Adipocyte (in vitro differentiated cells): ENCODE results near the gene EPDR1.
"Not testable (repeated sequence)": the region's sequence is repeated elsewhere in the genome, so short reads cannot be mapped to it uniquely, and the experiment has no call there.

Experiments used
- DNase-seq: peaks from one replicate; pipeline ENCODE4 v3.0.0-alpha.2; 2015; ENCODE audit warnings: low read depth
- H3K27me3 ChIP-seq: replicated peaks from 2 replicates; pipeline ENCODE4 v1.7.0; 2013; ENCODE audit warnings: mild to moderate bottlenecking, low read length, moderate library complexity; ENCODE audit not compliant: control insufficient read depth, insufficient read depth
- H3K36me3 ChIP-seq: 2 replicates; pipeline ENCODE4 v1.7.0; 2013; ENCODE audit warnings: low read length, mild to moderate bottlenecking, moderate library complexity; ENCODE audit not compliant: control insufficient read depth, insufficient read depth, severe bottlenecking
- H3K4me1 ChIP-seq: 2 replicates; pipeline ENCODE4 v1.7.0; 2013; ENCODE audit warnings: mild to moderate bottlenecking, low read length, moderate library complexity; ENCODE audit not compliant: control insufficient read depth, insufficient read depth
- H3K4me3 ChIP-seq: 2 replicates; pipeline ENCODE4 v1.7.0; 2013; ENCODE audit warnings: mild to moderate bottlenecking, low read length, moderate library complexity
- H3K9ac ChIP-seq: 2 replicates; pipeline ENCODE4 v1.7.0; 2013; ENCODE audit warnings: mild to moderate bottlenecking, low read length, moderate library complexity
- H3K9me3 ChIP-seq: 2 replicates; pipeline ENCODE4 v1.7.0; 2013; ENCODE audit warnings: mild to moderate bottlenecking, low read length, moderate library complexity; ENCODE audit not compliant: control insufficient read depth

EPDR1 gene

DNA sequence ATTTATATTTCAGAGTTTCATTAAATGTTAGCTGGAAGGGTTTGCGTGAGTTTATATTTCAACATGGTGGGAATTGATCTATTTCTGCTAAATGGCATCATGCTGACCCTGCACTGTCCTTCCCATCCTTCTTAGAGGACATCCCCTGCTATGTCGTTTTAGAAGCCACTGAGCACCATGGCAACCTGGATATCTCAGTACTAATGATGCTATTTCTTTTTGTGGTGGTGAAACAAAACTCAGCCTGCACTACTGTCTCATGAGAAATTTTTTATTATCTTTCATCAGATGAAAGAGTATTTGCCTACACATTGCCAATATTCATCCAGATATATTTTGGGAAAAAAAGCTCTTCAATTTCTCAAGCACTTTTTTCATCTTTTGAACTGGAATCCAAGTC, 12.1 kb downstream of the EPDR1 start:
- H3K9me3 ChIP-seq: peaks cover 3% of the 10 kb centered on the region
- peaks cover 6% of the 10 kb centered on the region for H3K36me3 ChIP-seq
- H3K9ac ChIP-seq: no peak overlapping the region
- no peak for DNase-seq
- no peaks in the 10 kb centered on the region for H3K27me3 ChIP-seq
- no peak overlapping the region for H3K4me3 ChIP-seq
- H3K4me1 ChIP-seq: peaks cover 43% of the 10 kb centered on the region

DNA sequence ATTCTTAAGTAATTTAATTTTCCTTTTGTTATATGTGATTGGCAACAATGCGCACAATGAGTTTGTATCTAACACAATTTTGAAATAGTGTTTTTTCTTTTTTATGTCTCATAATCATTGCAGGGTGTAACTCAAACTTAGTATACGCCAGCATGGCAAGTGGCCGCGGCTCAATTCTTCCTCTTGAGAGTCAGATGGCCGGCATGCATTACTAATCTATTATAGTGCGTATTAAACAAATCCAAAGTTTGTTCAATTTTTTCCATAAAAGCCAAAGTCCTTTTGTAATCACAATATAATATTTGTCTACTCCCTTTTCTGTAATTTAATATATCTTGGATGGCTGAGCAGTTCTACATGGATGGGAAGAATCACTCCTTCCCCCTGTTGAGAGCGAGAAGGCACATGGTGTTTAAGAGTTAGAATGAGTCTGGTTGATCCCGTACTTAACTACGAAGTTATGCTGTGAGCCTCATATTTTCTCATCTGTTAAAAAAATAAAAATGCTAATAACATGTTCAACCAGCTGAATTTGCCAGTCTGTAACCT, 12.7 kb downstream of the EPDR1 start:
- Histone ChIP-seq H3K36me3 (peaks cover 6% of the 10 kb centered on the region), H3K9ac (no peak overlapping the region), H3K4me1 (peaks cover 38% of the 10 kb centered on the region), H3K9me3 (peaks cover 3% of the 10 kb centered on the region), H3K27me3 (no peaks in the 10 kb centered on the region), H3K4me3 (no peak overlapping the region)
- DNase-seq: no peak

DNA sequence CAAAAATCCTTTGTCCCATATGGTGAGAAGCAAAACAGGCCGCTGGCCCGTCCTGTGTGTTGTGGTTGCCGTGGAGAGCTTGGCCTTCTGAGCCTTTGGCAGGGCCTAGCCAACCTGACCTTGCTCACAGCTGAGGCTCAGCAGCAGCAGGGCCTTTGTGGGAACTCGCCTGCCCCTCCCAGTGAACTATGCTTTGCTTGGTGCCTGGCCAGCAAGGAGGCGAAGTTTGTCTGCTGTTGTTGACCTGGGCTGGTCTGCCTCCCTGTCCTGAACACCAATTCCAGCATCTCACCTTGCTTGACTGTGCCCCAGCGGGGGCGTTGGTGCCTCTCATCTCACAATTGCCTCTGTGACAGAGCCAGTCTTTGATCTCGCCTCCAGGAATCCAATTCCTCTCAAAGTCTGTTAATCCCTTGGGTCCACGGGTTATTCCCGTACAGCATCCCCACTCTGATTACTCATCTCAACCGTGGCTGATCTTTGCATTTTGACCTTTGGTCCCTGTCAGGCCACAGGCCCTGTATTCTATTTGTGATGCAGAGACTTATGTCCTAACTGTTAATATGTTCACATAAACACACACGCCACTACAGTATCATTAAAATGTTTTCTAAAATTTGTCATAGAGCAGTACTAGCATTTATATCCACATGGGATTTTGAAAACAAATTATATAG, 22.6 kb downstream of the EPDR1 start:
- H3K9me3 ChIP-seq: peaks cover 4% of the 10 kb centered on the region
- H3K4me3 ChIP-seq: no peak overlapping the region
- H3K27me3 ChIP-seq: no peaks in the 10 kb centered on the region
- DNase-seq: no peak
- peak overlapping the region; percentile 50 for H3K9ac ChIP-seq
- H3K4me1 ChIP-seq: peaks cover 38% of the 10 kb centered on the region
- peaks cover 14% of the 10 kb centered on the region for H3K36me3 ChIP-seq

DNA sequence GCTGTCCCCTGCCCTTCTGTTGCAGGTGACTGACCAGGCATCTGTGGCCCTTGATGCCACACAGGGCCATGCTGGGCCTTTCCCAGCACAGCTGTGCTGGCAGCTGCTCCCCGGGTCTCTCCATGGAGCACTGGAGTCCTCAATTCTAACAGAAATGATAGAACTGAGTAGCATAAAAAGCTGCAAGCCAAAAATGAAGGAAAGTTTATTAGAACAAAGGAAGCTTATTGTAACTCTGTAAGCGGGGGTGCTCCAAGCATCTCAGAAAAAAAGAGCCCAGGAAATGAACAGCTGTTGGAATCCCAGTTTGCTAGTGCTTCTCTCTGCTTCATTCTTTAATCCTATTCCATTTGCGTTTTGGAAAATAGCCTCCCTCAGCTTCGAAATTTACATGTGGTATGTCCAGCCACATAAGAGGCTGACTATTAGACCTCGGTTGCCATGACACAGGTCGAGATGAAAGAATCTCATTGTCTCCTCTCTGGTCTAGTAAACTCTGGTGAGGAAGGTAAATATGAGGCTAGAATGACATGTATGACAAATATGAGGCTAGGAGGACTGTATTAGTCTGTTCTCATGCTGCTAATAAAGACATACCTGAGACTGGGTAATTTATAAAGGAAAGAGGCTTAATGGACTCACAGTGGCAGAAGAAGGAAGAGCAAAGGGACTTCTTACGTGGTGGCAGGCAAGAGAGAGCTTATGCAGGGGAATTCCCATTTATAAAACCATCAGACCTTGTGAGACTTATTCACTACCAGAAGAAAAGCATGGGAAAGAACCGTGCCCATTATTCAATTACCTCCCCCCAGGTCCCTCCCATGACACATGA, 23.7 kb downstream of the EPDR1 start:
- peaks cover 38% of the 10 kb centered on the region for H3K4me1 ChIP-seq
- no peak for DNase-seq
- H3K27me3 ChIP-seq: no peaks in the 10 kb centered on the region
- H3K9me3 ChIP-seq: no peaks in the 10 kb centered on the region
- H3K36me3 ChIP-seq: peaks cover 11% of the 10 kb centered on the region
- peak overlapping the region; percentile 50 for H3K9ac ChIP-seq
- H3K4me3 ChIP-seq: no peak overlapping the region

DNA sequence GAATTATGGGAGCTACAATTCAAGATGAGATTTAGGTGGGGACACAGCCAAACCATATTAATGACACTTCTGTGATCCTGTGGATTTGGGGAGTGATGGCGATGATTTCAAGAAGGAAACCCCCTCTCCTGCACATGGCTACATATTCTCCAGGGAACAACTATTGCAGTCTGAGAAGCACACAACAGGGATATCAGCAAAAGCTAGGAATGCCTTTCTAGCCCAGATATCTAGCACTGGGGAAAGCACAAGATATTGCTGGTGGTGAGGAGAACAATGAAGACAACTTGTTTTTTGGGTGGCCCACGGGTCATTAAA, 24.3 kb downstream of the EPDR1 start:
- DNase-seq: no peak
- Histone ChIP-seq H3K9me3 (no peaks in the 10 kb centered on the region), H3K4me3 (no peak overlapping the region), H3K36me3 (peaks cover 17% of the 10 kb centered on the region), H3K9ac (no peak overlapping the region), H3K27me3 (no peaks in the 10 kb centered on the region), H3K4me1 (peaks cover 38% of the 10 kb centered on the region)

DNA sequence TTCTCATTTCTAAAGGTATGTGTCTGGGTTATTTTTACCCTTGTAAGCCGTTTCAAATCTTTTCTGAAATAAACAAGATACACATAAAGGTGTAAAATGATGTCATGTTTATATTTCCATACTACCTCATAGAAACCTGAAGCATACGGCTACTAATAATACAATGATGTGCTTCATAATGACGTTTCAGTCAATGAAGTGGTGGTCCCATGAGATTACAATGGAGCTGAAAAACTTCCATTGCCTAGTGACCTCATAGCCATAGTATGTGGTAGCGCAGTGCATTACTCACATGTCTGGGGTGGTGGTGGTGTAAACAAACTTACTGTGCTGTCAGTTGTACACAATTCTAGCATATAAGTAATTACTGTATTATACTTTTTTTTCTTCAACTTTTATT, 24.9 kb downstream of the EPDR1 start:
- Histone ChIP-seq H3K27me3 (no peaks in the 10 kb centered on the region), H3K9me3 (no peaks in the 10 kb centered on the region), H3K4me1 (peaks cover 38% of the 10 kb centered on the region), H3K9ac (no peak overlapping the region), H3K4me3 (no peak overlapping the region), H3K36me3 (peaks cover 22% of the 10 kb centered on the region)
- no peak for DNase-seq

DNA sequence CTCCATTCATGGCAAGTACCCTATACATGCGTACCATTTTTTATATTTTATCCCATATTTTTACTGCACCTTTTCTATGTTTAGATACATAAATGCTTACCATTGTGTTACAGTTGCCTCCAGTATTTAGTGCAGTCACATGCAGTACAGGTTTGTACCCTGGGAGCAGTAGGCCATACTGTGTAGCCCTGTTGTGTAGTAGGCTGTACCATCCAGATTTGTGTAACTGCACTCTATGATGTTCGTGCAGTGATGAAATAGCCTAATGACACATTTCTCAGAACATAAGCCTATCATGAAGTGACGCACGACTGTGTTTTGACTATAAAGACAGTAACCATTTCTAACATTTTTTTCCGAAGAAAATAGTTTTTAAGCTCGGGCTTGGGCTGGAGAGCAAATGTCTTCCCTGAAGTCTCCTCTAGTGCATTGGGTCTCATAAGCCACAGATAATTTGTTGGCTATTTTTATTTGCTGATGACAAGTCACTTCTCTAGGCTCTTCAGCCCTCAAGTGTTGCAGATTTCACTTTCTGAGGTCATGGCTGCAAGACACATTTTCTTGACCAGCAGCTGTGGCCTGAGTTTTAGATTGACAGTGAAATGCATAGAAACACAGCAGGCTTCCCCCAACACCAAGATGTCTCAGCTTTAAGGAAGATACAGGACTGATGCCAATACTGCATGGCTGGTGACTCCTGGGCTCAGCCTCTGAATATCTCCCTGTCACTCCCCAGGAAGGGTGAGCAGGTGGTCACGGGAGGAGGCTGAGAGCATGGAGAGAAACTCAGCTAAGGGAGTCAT, 26.9 kb downstream of the EPDR1 start:
- no peak overlapping the region for H3K4me3 ChIP-seq

DNA sequence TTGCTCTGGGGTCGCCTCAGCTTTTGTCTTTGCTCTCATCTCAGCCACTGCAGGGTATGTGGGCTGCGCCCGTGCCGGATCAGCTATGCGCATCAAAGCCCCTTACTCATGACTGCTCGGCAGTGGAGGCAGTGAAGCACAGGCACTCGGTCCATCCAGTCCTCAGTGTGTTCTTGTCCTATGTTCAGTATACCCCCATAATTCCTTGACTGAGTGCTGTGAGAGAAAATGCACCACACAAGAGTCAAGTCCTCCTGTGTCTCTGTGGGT, 27.4 kb downstream of the EPDR1 start:
- Histone ChIP-seq H3K4me1 (peaks cover 28% of the 10 kb centered on the region), H3K36me3 (peaks cover 48% of the 10 kb centered on the region), H3K9me3 (no peaks in the 10 kb centered on the region), H3K4me3 (no peak overlapping the region), H3K9ac (no peak overlapping the region), H3K27me3 (no peaks in the 10 kb centered on the region)
- no peak for DNase-seq

More for the DNA sequence above, 26.9 kb downstream of the EPDR1 start:
- H3K9ac ChIP-seq: no peak overlapping the region
- peaks cover 33% of the 10 kb centered on the region for H3K4me1 ChIP-seq
- H3K9me3 ChIP-seq: no peaks in the 10 kb centered on the region
- H3K36me3 ChIP-seq: peaks cover 42% of the 10 kb centered on the region
- H3K27me3 ChIP-seq: no peaks in the 10 kb centered on the region
- DNase-seq: no peak

DNA sequence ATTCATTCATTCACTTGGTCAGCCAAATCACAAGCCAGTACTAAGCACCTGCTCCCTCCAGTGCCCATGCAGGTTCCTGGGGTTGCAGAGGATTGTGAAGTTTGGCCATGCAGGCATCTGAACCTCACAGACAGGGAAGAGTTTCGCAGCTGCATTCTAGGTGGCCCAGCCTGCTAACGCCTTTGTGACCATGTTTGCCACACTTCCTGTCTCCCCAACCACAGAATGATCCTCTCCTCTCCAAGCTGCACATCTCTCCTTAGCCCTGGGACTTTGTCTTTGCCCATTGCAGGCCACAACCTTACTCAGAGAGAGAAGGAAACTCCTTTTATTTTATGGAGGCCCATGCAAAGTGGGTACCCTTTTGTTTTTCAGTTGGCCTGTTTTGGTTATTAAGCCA, 31.8 kb downstream of the EPDR1 start:
- no peak overlapping the region for H3K4me3 ChIP-seq
- peaks cover 55% of the 10 kb centered on the region for H3K36me3 ChIP-seq
- no peak overlapping the region for H3K9ac ChIP-seq
- H3K27me3 ChIP-seq: no peaks in the 10 kb centered on the region
- peaks cover 16% of the 10 kb centered on the region for H3K4me1 ChIP-seq
- no peaks in the 10 kb centered on the region for H3K9me3 ChIP-seq
- DNase-seq: no peak

DNA sequence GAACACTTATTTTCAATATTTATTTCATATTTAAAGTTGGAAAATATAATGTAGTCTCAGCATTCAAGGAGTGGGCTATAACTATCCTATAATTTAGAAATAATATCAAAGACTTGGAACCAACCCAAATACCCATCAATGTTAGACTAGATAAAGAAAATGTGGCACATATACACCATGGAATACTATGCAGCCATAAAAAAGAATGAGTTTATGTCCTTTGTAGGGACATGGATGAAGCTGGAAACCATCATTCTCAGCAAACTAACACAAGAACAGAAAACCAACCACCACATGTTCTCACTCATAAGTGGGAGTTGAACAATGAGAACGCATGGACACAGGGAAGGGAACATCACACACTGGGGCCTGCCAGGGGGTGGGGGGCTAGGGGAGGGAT, 33.8 kb downstream of the EPDR1 start:
- DNase-seq, H3K4me3 ChIP-seq, H3K27me3 ChIP-seq, H3K9me3 ChIP-seq, H3K9ac ChIP-seq: not testable (repeated sequence)
- Histone ChIP-seq H3K36me3 (peaks cover 43% of the 10 kb centered on the region), H3K4me1 (peaks cover 23% of the 10 kb centered on the region)

DNA sequence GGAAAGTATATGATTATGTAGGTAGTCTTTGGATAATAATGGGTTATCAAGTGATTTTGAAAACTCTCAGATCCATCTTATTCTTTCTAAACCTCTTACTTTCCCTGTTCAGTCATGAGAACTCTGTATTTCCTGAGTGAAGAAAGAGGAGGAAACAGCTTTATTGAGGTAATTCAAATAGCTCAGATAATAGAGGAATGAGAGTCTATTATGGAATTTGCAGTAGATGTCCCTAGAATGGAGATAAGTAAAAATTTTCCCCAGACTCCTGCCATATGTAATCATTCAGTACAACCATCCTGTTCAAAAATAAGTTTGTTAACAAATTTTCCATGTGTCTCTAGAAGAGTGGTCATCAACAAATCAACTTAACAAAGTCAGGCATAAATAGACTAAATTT, 36.4 kb downstream of the EPDR1 start:
- H3K4me1 ChIP-seq: peaks cover 23% of the 10 kb centered on the region

More for the DNA sequence above, 36.4 kb downstream of the EPDR1 start:
- peak overlapping the region; percentile 20 for H3K9ac ChIP-seq
- no peaks in the 10 kb centered on the region for H3K27me3 ChIP-seq
- no peak for DNase-seq
- peaks cover 18% of the 10 kb centered on the region for H3K36me3 ChIP-seq
- H3K4me3 ChIP-seq: peak overlapping the region; percentile 42
- no peaks in the 10 kb centered on the region for H3K9me3 ChIP-seq
